Loucy (cell line): ENCODE results near the gene NDST4.

Experiments used
- H2AFZ ChIP-seq: fragments of 200-600 bp; sonication (generic); 2 replicates; pipeline ENCODE4 v1.6.0; 2016; ENCODE audit warnings: antibody characterized with exemption, mild to moderate bottlenecking, low read length, moderate library complexity
- H3F3A ChIP-seq: fragments of 200-600 bp; 2 replicates; pipeline ENCODE4 v1.6.0; 2016; ENCODE audit warnings: antibody characterized with exemption, low read depth, mild to moderate bottlenecking
- H3K27me3 ChIP-seq: fragments of 200-600 bp; sonication (generic); 2 replicates; pipeline ENCODE4 v1.6.1; 2014; ENCODE audit warnings: low read length, mild to moderate bottlenecking; ENCODE audit not compliant: insufficient read depth, poor library complexity, severe bottlenecking
- H3K36me3 ChIP-seq: fragments of 200-600 bp; sonication (generic); 2 replicates; pipeline ENCODE4 v1.6.1; 2016; ENCODE audit warnings: low read length; ENCODE audit not compliant: insufficient read depth
- H3K4me1 ChIP-seq: fragments of 200-600 bp; sonication (generic); 2 replicates; pipeline ENCODE4 v1.5.1; 2014; ENCODE audit warnings: low read length, mild to moderate bottlenecking; ENCODE audit not compliant: insufficient read depth, poor library complexity, severe bottlenecking
- H3K4me2 ChIP-seq: fragments of 200-600 bp; sonication (generic); 2 replicates; pipeline ENCODE4 v1.6.0; 2014; ENCODE audit warnings: antibody characterized with exemption, low read length, low read depth, mild to moderate bottlenecking; ENCODE audit not compliant: poor library complexity, severe bottlenecking
- H3K4me3 ChIP-seq: fragments of 200-600 bp; sonication (generic); 2 replicates; pipeline ENCODE4 v1.5.1; 2014; ENCODE audit warnings: low read length, mild to moderate bottlenecking, mixed read lengths; ENCODE audit not compliant: poor library complexity, severe bottlenecking
- H3K79me2 ChIP-seq: fragments of 200-600 bp; sonication (generic); 2 replicates; pipeline ENCODE4 v1.6.1; 2014; ENCODE audit warnings: low read length; ENCODE audit not compliant: insufficient read depth
- H3K9ac ChIP-seq: fragments of 200-600 bp; sonication (generic); 2 replicates; pipeline ENCODE4 v1.6.0; 2014; ENCODE audit warnings: mild to moderate bottlenecking, low read depth, low read length, moderate library complexity; ENCODE audit not compliant: poor library complexity, severe bottlenecking
- H3K9me2 ChIP-seq: fragments of 200-600 bp; sonication (generic); replicated peaks from 2 replicates; pipeline ENCODE4 v1.6.1; 2016; ENCODE audit warnings: low read depth, low read length, mixed read lengths
- H3K9me3 ChIP-seq: fragments of 200-600 bp; sonication (generic); 2 replicates; pipeline ENCODE4 v1.6.1; 2014; ENCODE audit warnings: mild to moderate bottlenecking, antibody characterized with exemption, low read length, low read depth; ENCODE audit not compliant: insufficient read depth
- H4K20me1 ChIP-seq: fragments of 200-600 bp; sonication (generic); 2 replicates; pipeline ENCODE4 v1.6.0; 2014; ENCODE audit warnings: antibody characterized with exemption, low read length, mild to moderate bottlenecking; ENCODE audit not compliant: insufficient read depth, poor library complexity, severe bottlenecking
- CTCF ChIP-seq: fragments of 200-600 bp; sonication (generic); conservative IDR thresholded peaks from 2 replicates; pipeline ENCODE4 v1.5.1; 2014; ENCODE audit warnings: mild to moderate bottlenecking, antibody characterized with exemption, low read length
- EZH2phosphoT487 ChIP-seq: fragments of 200-600 bp; IDR thresholded peaks from 2 replicates; pipeline ENCODE4 v1.6.1; 2018; ENCODE audit warnings: antibody characterized with exemption, mild to moderate bottlenecking, moderate library complexity, borderline replicate concordance

Gene NDST4

GRCh38 chr4:115107411-115107810 is 6.0 kb downstream of the NDST4 start:
- Histone ChIP-seq H3K9me2 (no peaks in the 10 kb centered on the region), H3K9me3 (no peaks in the 10 kb centered on the region), H3K4me2 (no peak overlapping the region), H3K4me3 (no peak overlapping the region), H2AFZ (no peak overlapping the region), H3K4me1 (no peaks in the 10 kb centered on the region), H3K9ac (no peak overlapping the region), H3K36me3 (no peaks in the 10 kb centered on the region), H4K20me1 (no peaks in the 10 kb centered on the region), H3F3A (no peaks in the 10 kb centered on the region), H3K79me2 (no peaks in the 10 kb centered on the region), H3K27me3 (no peaks in the 10 kb centered on the region)
- TF ChIP-seq EZH2phosphoT487 (no peak), CTCF (no peak)

GRCh38 chr4:115101675-115102074 is 11.7 kb downstream of the NDST4 start:
- TF ChIP-seq EZH2phosphoT487 (no peak), CTCF (no peak)
- no peaks in the 10 kb centered on the region for H3F3A ChIP-seq

GRCh38 chr4:115090483-115091075 is 22.8 kb downstream of the NDST4 start:
- Histone ChIP-seq H3K36me3 (no peaks in the 10 kb centered on the region), H3K9me3 (no peaks in the 10 kb centered on the region), H3F3A (no peaks in the 10 kb centered on the region), H3K27me3 (no peaks in the 10 kb centered on the region), H3K4me1 (no peaks in the 10 kb centered on the region), H3K9me2 (no peaks in the 10 kb centered on the region), H2AFZ (no peak overlapping the region), H4K20me1 (no peaks in the 10 kb centered on the region), H3K9ac (no peak overlapping the region), H3K79me2 (no peaks in the 10 kb centered on the region), H3K4me2 (no peak overlapping the region), H3K4me3 (no peak overlapping the region)
- TF ChIP-seq CTCF (peak; percentile 78), EZH2phosphoT487 (no peak)

More at GRCh38 chr4:115101675-115102074, 11.7 kb downstream of the NDST4 start:
- no peaks in the 10 kb centered on the region for H3K36me3 ChIP-seq
- H3K4me2 ChIP-seq: no peak overlapping the region
- no peaks in the 10 kb centered on the region for H3K9me3 ChIP-seq
- no peaks in the 10 kb centered on the region for H3K27me3 ChIP-seq
- H3K4me3 ChIP-seq: no peak overlapping the region
- H2AFZ ChIP-seq: no peak overlapping the region
- no peaks in the 10 kb centered on the region for H3K4me1 ChIP-seq
- no peaks in the 10 kb centered on the region for H4K20me1 ChIP-seq
- no peaks in the 10 kb centered on the region for H3K79me2 ChIP-seq
- H3K9ac ChIP-seq: no peak overlapping the region
- H3K9me2 ChIP-seq: no peaks in the 10 kb centered on the region
